Measurements from ENCODE around the gene HEMGN. TPM values are rescaled to one million over a fixed set of nuclear protein-coding genes. Genes with fewer than 3 reads are reported as not detected.

The HEMGN gene
- total and polyA plus RNA-seq, 2 of the 8 experiments (the other 6 are each of a cell fraction or from before 2014, with no cell fraction given), result not detected

- TF ChIP-seq CHD1 (IDR thresholded peaks at IDR 0.05; ENCODE audit: low read depth, low read length), result no peak
- no peak for TF ChIP-seq MAFK (IDR thresholded peaks at IDR 0.05; ENCODE audit: low read depth, low read length)
- TF ChIP-seq POLR2A (IDR thresholded peaks at IDR 0.05; ENCODE audit: control extremely low read depth in 1 of 2, low read depth in 2 of 2, low read length in 2 of 2), result no peak
- no peak for TF ChIP-seq USF2 (IDR thresholded peaks at IDR 0.05; ENCODE audit: low read length)
These were observed 3.5 kb downstream of the HEMGN start (continued) for GRCh38 chr9:97934321-97935115.
